GM23338 (cell line): ENCODE data around the gene POP4. TPM values are rescaled to one million over a fixed set of nuclear protein-coding genes. Genes with fewer than 3 reads are reported as not detected.

ENCODE experiments used
- ATAC-seq: fragments of 200-7000 bp; cut with Tn5 transposase; 3 replicates; pipeline ENCODE4 v1.9.1; 2020
- DNase-seq: peaks from one replicate; pipeline ENCODE4 v3.0.0-alpha.2; 2015; ENCODE audit warnings: low spot score
- H2AFZ ChIP-seq: fragments of 200-600 bp; sonication (generic); 2 replicates; pipeline ENCODE4 v1.8.0; 2016; ENCODE audit warnings: antibody characterized with exemption, mild to moderate bottlenecking, moderate library complexity
- H3F3A ChIP-seq: fragments of 200-600 bp; sonication (generic); replicated peaks from 2 replicates; pipeline ENCODE4 v1.8.0; 2017; ENCODE audit warnings: antibody characterized with exemption, mixed run types, low read depth
- H3K27ac ChIP-seq: fragments of 200-600 bp; sonication (generic); 2 replicates; pipeline ENCODE4 v1.6.1; 2016; ENCODE audit warnings: low read depth
- H3K27me3 ChIP-seq: fragments of 200-600 bp; sonication (generic); 2 replicates; pipeline ENCODE4 v1.8.0; 2016; ENCODE audit warnings: mild to moderate bottlenecking, mixed run types, moderate library complexity; ENCODE audit not compliant: insufficient read depth
- H3K36me3 ChIP-seq: fragments of 200-600 bp; sonication (generic); 2 replicates; pipeline ENCODE4 v1.8.0; 2016; ENCODE audit warnings: mild to moderate bottlenecking; ENCODE audit not compliant: insufficient read depth
- H3K4me1 ChIP-seq: fragments of 200-600 bp; sonication (generic); 2 replicates; pipeline ENCODE4 v1.8.0; 2016; ENCODE audit warnings: mild to moderate bottlenecking, moderate library complexity; ENCODE audit not compliant: insufficient read depth
- H3K4me2 ChIP-seq: fragments of 200-600 bp; sonication (generic); 2 replicates; pipeline ENCODE4 v1.7.1; 2017; ENCODE audit warnings: mixed run types
- H3K4me3 ChIP-seq: fragments of 200-600 bp; sonication (generic); 2 replicates; pipeline ENCODE4 v1.6.1; 2016; ENCODE audit warnings: mixed run types
- H3K79me2 ChIP-seq: fragments of 200-600 bp; sonication (generic); replicated peaks from 2 replicates; pipeline ENCODE4 v1.8.0; 2017; ENCODE audit warnings: mild to moderate bottlenecking; ENCODE audit not compliant: insufficient read depth
- H3K9me2 ChIP-seq: fragments of 200-600 bp; sonication (generic); 2 replicates; pipeline ENCODE4 v1.8.0; 2017; ENCODE audit not compliant: insufficient read depth
- H4K20me1 ChIP-seq: fragments of 200-600 bp; sonication (generic); replicated peaks from 2 replicates; pipeline ENCODE4 v1.8.0; 2017; ENCODE audit warnings: mild to moderate bottlenecking; ENCODE audit not compliant: insufficient read depth
- H3K27ac Mint-ChIP-seq: 2 replicates; pipeline ENCODE4 v1.8.0; 2020; ENCODE audit warnings: inconsistent platforms, mild to moderate bottlenecking, moderate library complexity, mixed read lengths
- H3K27me3 Mint-ChIP-seq: 3 replicates; pipeline ENCODE4 v1.8.0; 2022; ENCODE audit warnings: low read depth, mild to moderate bottlenecking, moderate library complexity, mixed read lengths, inconsistent platforms; ENCODE audit not compliant: insufficient read depth, poor library complexity
- H3K36me3 Mint-ChIP-seq: 3 replicates; pipeline ENCODE4 v1.8.0; 2021; ENCODE audit warnings: low read depth, mild to moderate bottlenecking, inconsistent platforms, moderate library complexity, mixed read lengths
- H3K4me1 Mint-ChIP-seq: 3 replicates; pipeline ENCODE4 v1.8.0; 2020; ENCODE audit warnings: mild to moderate bottlenecking, inconsistent platforms, mixed read lengths
- H3K4me3 Mint-ChIP-seq: 3 replicates; pipeline ENCODE4 v1.8.0; 2021; ENCODE audit warnings: moderate library complexity, mild to moderate bottlenecking, inconsistent platforms, mixed read lengths
- H3K9me3 Mint-ChIP-seq: 3 replicates; pipeline ENCODE4 v1.8.0; 2020; ENCODE audit warnings: moderate library complexity, mild to moderate bottlenecking, inconsistent platforms, mixed read lengths
- CREB1 ChIP-seq: fragments of 250-450 bp; sonication (Bioruptor Pico); IDR thresholded peaks from 2 replicates; pipeline ENCODE4 v1.5.0; 2020; ENCODE audit warnings: low read depth, mild to moderate bottlenecking, moderate library complexity
- EZH2 ChIP-seq: fragments of 200-600 bp; sonication (generic); IDR thresholded peaks from one replicate; pipeline ENCODE4 v1.8.0; 2017; ENCODE audit warnings: antibody characterized with exemption, mild to moderate bottlenecking, low read depth; ENCODE audit not compliant: unreplicated experiment
- EZH2phosphoT487 ChIP-seq: fragments of 200-600 bp; sonication (generic); IDR thresholded peaks from one replicate; pipeline ENCODE4 v1.8.1; 2018; ENCODE audit warnings: antibody characterized with exemption; ENCODE audit not compliant: unreplicated experiment
- JUNB ChIP-seq: IDR thresholded peaks from one replicate; pipeline ENCODE4 v1.6.1; 2016; ENCODE audit warnings: antibody characterized with exemption; ENCODE audit not compliant: unreplicated experiment
- NANOG ChIP-seq: IDR thresholded peaks from 2 replicates; pipeline ENCODE4 v1.6.1; 2016; ENCODE audit warnings: antibody characterized with exemption, borderline replicate concordance
- POLR2AphosphoS5 ChIP-seq: IDR thresholded peaks from 2 replicates; pipeline ENCODE4 v1.6.1; 2016; ENCODE audit warnings: antibody characterized with exemption, low read depth
- REST ChIP-seq: IDR thresholded peaks from one replicate; pipeline ENCODE4 v1.6.1; 2018; ENCODE audit warnings: antibody characterized with exemption; ENCODE audit not compliant: unreplicated experiment
- STAT1 ChIP-seq: IDR thresholded peaks from one replicate; pipeline ENCODE4 v1.6.1; 2016; ENCODE audit warnings: antibody characterized with exemption; ENCODE audit not compliant: unreplicated experiment
- ZNF114 ChIP-seq: fragments of 250-450 bp; sonication (Bioruptor Pico); IDR thresholded peaks from 2 replicates; pipeline ENCODE4 v1.5.0; 2020; ENCODE audit warnings: mild to moderate bottlenecking, moderate library complexity
- ZNF331 ChIP-seq: fragments of 250-450 bp; sonication (Bioruptor Pico); IDR thresholded peaks from 2 replicates; pipeline ENCODE4 v1.5.0; 2020; ENCODE audit warnings: low read depth, mild to moderate bottlenecking, moderate library complexity
- ZNF462 ChIP-seq: fragments of 250-450 bp; sonication (Bioruptor Pico); IDR thresholded peaks from 2 replicates; pipeline ENCODE4 v1.5.0; 2020; ENCODE audit warnings: mild to moderate bottlenecking, moderate library complexity
- polyA plus RNA-seq: library from polyadenylated mRNA; unstranded; fragments of >200 nt; fragmentation: Nextera tagmentation; extraction: Ambion mirVana; gene quantifications from 2 replicates; pipeline ENCODE4 v1.2.1, GENCODE V29; 2016
- total RNA-seq: library from RNA; depleted of rRNA; stranded (reverse); fragments of >200 nt; shearing (Covaris generic); gene quantifications from 2 replicates; pipeline ENCODE4 v1.2.3, GENCODE V29; 2014
- TF ChIP-seq, protein P1 (sequence below), 2 experiments: fragments of 200-600 bp in 1 of 2; sonication (generic) in 1 of 2; conservative IDR thresholded peaks; 2 replicates each; pipeline versions ENCODE4 v1.5.1 to v1.6.1; 2016 to 2017; ENCODE audit warnings: antibody characterized with exemption in 2 of 2, low read depth in 2 of 2, mild to moderate bottlenecking in 2 of 2, moderate library complexity in 1 of 2
- TF ChIP-seq, protein P2 (sequence below): IDR thresholded peaks from 2 replicates; pipeline ENCODE4 v1.6.1; 2016; ENCODE audit warnings: antibody characterized with exemption

The POP4 gene
- total and polyA plus RNA-seq, 2 experiments from 2014 or later, result 37.2 to 58.3 TPM

- ATAC-seq, result no peak
- Histone ChIP-seq H3K4me1 (no peaks in the 10 kb centered on the region), H3F3A (no peaks in the 10 kb centered on the region), H3K27ac (no peak overlapping the region), H3K27me3 (no peaks in the 10 kb centered on the region), H3K79me2 (no peaks in the 10 kb centered on the region), H4K20me1 (no peaks in the 10 kb centered on the region), H3K4me3 (no peak overlapping the region), H3K4me2 (no peak overlapping the region), H3K9me2 (no peaks in the 10 kb centered on the region), H2AFZ (no peak overlapping the region), H3K36me3 (no peaks in the 10 kb centered on the region)
- Mint-ChIP-seq H3K27ac (no peak overlapping the region), H3K36me3 (peaks cover 3% of the 10 kb centered on the region; the same call in 1 of the 3 replicates), H3K4me3 (no peak overlapping the region), H3K9me3 (peaks cover 14% of the 10 kb centered on the region), H3K4me1 (peaks cover 15% of the 10 kb centered on the region), H3K27me3 (peaks cover 8% of the 10 kb centered on the region)
- DNase-seq, result no peak
- TF ChIP-seq STAT1 (no peak), EZH2phosphoT487 (no peak), ZNF331 (CRISPR knock-in tag) (no peak), ZNF462 (no peak), EZH2 (no peak), CREB1 (no peak), POLR2AphosphoS5 (no peak), NANOG (no peak), JUNB (no peak), ZNF114 (CRISPR knock-in tag) (no peak), REST (no peak)
- TF ChIP-seq, protein P1, sequence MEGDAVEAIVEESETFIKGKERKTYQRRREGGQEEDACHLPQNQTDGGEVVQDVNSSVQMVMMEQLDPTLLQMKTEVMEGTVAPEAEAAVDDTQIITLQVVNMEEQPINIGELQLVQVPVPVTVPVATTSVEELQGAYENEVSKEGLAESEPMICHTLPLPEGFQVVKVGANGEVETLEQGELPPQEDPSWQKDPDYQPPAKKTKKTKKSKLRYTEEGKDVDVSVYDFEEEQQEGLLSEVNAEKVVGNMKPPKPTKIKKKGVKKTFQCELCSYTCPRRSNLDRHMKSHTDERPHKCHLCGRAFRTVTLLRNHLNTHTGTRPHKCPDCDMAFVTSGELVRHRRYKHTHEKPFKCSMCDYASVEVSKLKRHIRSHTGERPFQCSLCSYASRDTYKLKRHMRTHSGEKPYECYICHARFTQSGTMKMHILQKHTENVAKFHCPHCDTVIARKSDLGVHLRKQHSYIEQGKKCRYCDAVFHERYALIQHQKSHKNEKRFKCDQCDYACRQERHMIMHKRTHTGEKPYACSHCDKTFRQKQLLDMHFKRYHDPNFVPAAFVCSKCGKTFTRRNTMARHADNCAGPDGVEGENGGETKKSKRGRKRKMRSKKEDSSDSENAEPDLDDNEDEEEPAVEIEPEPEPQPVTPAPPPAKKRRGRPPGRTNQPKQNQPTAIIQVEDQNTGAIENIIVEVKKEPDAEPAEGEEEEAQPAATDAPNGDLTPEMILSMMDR (conservative IDR thresholded peaks at IDR 0.05; ENCODE audit: low read depth in 2 of 2), result no peak
- TF ChIP-seq, protein P2, sequence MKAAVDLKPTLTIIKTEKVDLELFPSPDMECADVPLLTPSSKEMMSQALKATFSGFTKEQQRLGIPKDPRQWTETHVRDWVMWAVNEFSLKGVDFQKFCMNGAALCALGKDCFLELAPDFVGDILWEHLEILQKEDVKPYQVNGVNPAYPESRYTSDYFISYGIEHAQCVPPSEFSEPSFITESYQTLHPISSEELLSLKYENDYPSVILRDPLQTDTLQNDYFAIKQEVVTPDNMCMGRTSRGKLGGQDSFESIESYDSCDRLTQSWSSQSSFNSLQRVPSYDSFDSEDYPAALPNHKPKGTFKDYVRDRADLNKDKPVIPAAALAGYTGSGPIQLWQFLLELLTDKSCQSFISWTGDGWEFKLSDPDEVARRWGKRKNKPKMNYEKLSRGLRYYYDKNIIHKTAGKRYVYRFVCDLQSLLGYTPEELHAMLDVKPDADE, result no peak
Observed at GRCh38 chr19:29564574-29565005, 41.5 kb upstream of the POP4 start.
